Breast epithelium (tissue), 3 donors: ENCODE results near the gene KCNE4.

ENCODE experiments used
- POLR2A ChIP-seq: fragments of 450-650 bp; IDR thresholded peaks from one replicate; pipeline ENCODE4 v1.6.1; 2016; ENCODE audit warnings: antibody characterized with exemption, mild to moderate bottlenecking, moderate library complexity
- TF ChIP-seq, protein P1 (sequence below), 3 donors: fragments of 450-650 bp; IDR thresholded peaks; one replicate each; pipeline ENCODE4 v1.5.1; 2016 to 2017; ENCODE audit warnings: antibody characterized with exemption in 3 of 3, mild to moderate bottlenecking in 3 of 3, moderate library complexity in 3 of 3

DNA sequence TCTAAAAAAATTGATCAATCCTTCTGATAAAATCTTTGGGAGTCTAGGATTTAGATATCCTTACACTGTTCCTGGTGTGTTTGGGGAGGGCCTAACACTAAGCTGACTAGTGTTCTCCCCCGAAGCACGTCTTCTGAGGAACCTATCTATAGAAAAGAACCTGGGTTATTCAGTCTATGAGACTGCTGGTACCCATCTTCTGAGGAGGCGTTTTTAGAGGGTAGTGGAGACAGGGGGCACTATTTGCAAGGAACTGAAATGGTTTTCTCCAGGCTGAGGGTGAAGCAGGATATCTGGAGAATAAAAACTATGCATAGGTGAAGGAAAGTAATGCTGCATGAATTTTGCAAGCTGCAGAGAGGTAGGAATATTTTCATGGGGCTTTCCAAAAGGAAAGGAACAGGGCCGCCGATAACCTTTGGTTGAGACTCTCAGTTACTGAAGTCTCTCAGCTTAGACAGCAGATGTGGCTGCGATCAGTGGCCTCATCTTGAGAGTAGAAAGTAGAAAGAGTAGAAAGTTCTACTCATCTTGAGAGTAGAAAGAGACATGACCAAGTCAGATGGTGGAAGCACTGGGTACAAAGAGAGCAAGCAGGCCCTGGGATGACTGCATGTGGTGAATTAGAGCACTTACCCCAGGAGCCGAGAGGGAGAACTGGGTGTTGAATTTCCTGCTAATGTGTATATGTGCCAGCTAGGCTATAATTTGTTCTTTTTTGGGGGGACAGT is 31.8 kb upstream of the KCNE4 start:
- TF ChIP-seq, protein P1, sequence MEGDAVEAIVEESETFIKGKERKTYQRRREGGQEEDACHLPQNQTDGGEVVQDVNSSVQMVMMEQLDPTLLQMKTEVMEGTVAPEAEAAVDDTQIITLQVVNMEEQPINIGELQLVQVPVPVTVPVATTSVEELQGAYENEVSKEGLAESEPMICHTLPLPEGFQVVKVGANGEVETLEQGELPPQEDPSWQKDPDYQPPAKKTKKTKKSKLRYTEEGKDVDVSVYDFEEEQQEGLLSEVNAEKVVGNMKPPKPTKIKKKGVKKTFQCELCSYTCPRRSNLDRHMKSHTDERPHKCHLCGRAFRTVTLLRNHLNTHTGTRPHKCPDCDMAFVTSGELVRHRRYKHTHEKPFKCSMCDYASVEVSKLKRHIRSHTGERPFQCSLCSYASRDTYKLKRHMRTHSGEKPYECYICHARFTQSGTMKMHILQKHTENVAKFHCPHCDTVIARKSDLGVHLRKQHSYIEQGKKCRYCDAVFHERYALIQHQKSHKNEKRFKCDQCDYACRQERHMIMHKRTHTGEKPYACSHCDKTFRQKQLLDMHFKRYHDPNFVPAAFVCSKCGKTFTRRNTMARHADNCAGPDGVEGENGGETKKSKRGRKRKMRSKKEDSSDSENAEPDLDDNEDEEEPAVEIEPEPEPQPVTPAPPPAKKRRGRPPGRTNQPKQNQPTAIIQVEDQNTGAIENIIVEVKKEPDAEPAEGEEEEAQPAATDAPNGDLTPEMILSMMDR (IDR thresholded peaks at IDR 0.05): no peak
- TF ChIP-seq POLR2A: no peak
